GM19023 (cell line): ENCODE results near the gene TSC2.

ENCODE experiments used
- ATAC-seq: cut with Tn5 transposase; IDR thresholded peaks from one replicate; pipeline ENCODE4 v1.9.1; 2021; ENCODE audit warnings: mild to moderate bottlenecking, moderate library complexity; ENCODE audit not compliant: unreplicated experiment

The TSC2 gene

GRCh38 chr16:2042171-2042985 lies 5.4 kb upstream of the TSC2 start:
- ATAC-seq = no peak

- no peak for ATAC-seq
These were observed 4.7 kb upstream of the TSC2 start for GRCh38 chr16:2042986-2043666.

GRCh38 chr16:2043667-2044451 lies 3.9 kb upstream of the TSC2 start:
- ATAC-seq = no peak

- ATAC-seq = no peak
These were observed 3.2 kb upstream of the TSC2 start for GRCh38 chr16:2044541-2044940.

- no peak for ATAC-seq
These were observed 1.6 kb upstream of the TSC2 start for GRCh38 chr16:2045965-2046892.

GRCh38 chr16:2046893-2047329 lies 874 bp upstream of the TSC2 start:
- no peak for ATAC-seq

- ATAC-seq = no peak
These were observed 345 bp downstream of the TSC2 start for GRCh38 chr16:2048116-2048543.

GRCh38 chr16:2053211-2053610 lies 5.4 kb downstream of the TSC2 start:
- ATAC-seq = no peak

- ATAC-seq = no peak
These were observed 6.1 kb downstream of the TSC2 start for GRCh38 chr16:2053897-2054296.

GRCh38 chr16:2054543-2055245 lies 6.9 kb downstream of the TSC2 start:
- no peak for ATAC-seq

GRCh38 chr16:2056077-2056476 lies 8.3 kb downstream of the TSC2 start:
- no peak for ATAC-seq

GRCh38 chr16:2056681-2057407 lies 9.1 kb downstream of the TSC2 start:
- no peak for ATAC-seq

- ATAC-seq = no peak
These were observed 9.7 kb downstream of the TSC2 start for GRCh38 chr16:2057438-2057837.

GRCh38 chr16:2058420-2058819 lies 10.6 kb downstream of the TSC2 start:
- ATAC-seq = no peak

- no peak for ATAC-seq
These were observed 11.1 kb downstream of the TSC2 start for GRCh38 chr16:2058872-2059271.

- ATAC-seq = no peak
These were observed 12.6 kb downstream of the TSC2 start for GRCh38 chr16:2060346-2060745.

GRCh38 chr16:2061023-2061422 lies 13.2 kb downstream of the TSC2 start:
- ATAC-seq = no peak

GRCh38 chr16:2061526-2061925 lies 13.7 kb downstream of the TSC2 start:
- ATAC-seq = no peak

- ATAC-seq = no peak
These were observed 15.0 kb downstream of the TSC2 start for GRCh38 chr16:2062801-2063200.
